HepG2 (cell line): ENCODE data around the gene MTF1. TPM values are rescaled to one million over a fixed set of nuclear protein-coding genes. Genes with fewer than 3 reads are reported as not detected.

Source experiments
- ATAC-seq: fragments of 200-7000 bp; cut with Tn5 transposase; 3 replicates; pipeline ENCODE4 v1.9.1; 2020; ENCODE audit warnings: mild to moderate bottlenecking, moderate library complexity
- BruUV-seq: library from RNA; stranded (reverse); fragments of 400-500 nt; replicated peaks from 2 replicates; lab custom pipeline; 2021; lab: Mats Ljungman, UMichigan
- CTCF ChIA-PET: fragments of 300-600 bp; formaldehyde crosslinking; extraction: SDS; loops from one replicate; lab custom pipeline; 2021; ENCODE audit warnings: low total read pairs, inconsistent platforms, low intra/inter-chr PET ratio; lab: Yijun Ruan, JAX
- POLR2A ChIA-PET: fragments of 350-600 bp; sonication (Branson Sonifier 250); formaldehyde crosslinking; loops from one replicate; lab custom pipeline; 2020; ENCODE audit warnings: antibody characterized with exemption, inconsistent platforms; lab: Yijun Ruan, JAX
- DNase-seq: peaks from one replicate; pipeline ENCODE4 v3.0.0-alpha.2; 2015; ENCODE audit warnings: low spot score
- FAIRE-seq: peaks from 3 replicates; lab custom pipeline; 2011; peaks lifted over from hg19 to GRCh38; lab: Jason Lieb, UNC
- H2AFZ ChIP-seq: one replicate; pipeline ENCODE4 v1.6.1; 2011; ENCODE audit warnings: low read length, inconsistent platforms
- H3K27ac ChIP-seq: fragments of 300-600 bp; 3 replicates; pipeline ENCODE4 v1.8.0; 2011; ENCODE audit warnings: mixed run types, mild to moderate bottlenecking, mixed read lengths, low read length, inconsistent platforms; ENCODE audit not compliant: insufficient read depth; ENCODE audit errors: extremely low read length
- H3K27me3 ChIP-seq, 2 experiments: fragments of 200-600 bp in 1 of 2; 2 replicates in 1 of 2; 3 replicates in 1 of 2; pipeline versions ENCODE4 v1.6.0 to v1.8.0; 2011; ENCODE audit warnings: low read length in 2 of 2, mild to moderate bottlenecking in 2 of 2, moderate library complexity in 2 of 2, inconsistent platforms in 1 of 2; ENCODE audit not compliant: insufficient read depth in 2 of 2, control insufficient read depth in 1 of 2
- H3K36me3 ChIP-seq, 2 experiments: fragments of 200-600 bp in 1 of 2; replicated peaks in 1 of 2; 2 replicates in 1 of 2; 3 replicates in 1 of 2; pipeline versions ENCODE4 v1.5.1 to v1.8.0; 2011; ENCODE audit warnings: low read length in 2 of 2, inconsistent platforms in 1 of 2; ENCODE audit not compliant: insufficient read depth in 2 of 2, control insufficient read depth in 1 of 2
- H3K4me1 ChIP-seq: 2 replicates; pipeline ENCODE4 v1.5.1; 2012; ENCODE audit warnings: low read length, inconsistent platforms; ENCODE audit not compliant: insufficient read depth
- H3K4me2 ChIP-seq: 2 replicates; pipeline ENCODE4 v1.6.0; 2011; ENCODE audit warnings: low read depth, low read length, inconsistent platforms
- H3K4me3 ChIP-seq, 3 experiments: fragments of 200-600 bp in 1 of 3; sonication (generic), shearing (Covaris generic) in 1 of 3; replicated peaks in 1 of 3; 2 replicates each; pipeline ENCODE4 v1.5.1; 2011 to 2016; ENCODE audit warnings: low read length in 3 of 3, inconsistent platforms in 2 of 3, low read depth in 2 of 3, mild to moderate bottlenecking in 2 of 3, control low read depth in 1 of 3, mixed read lengths in 1 of 3; ENCODE audit not compliant: insufficient read depth in 1 of 3
- H3K79me2 ChIP-seq: one replicate; pipeline ENCODE4 v1.6.1; 2011; ENCODE audit warnings: low read length, inconsistent platforms; ENCODE audit not compliant: insufficient read depth
- H3K9ac ChIP-seq: 2 replicates; pipeline ENCODE4 v1.6.0; 2011; ENCODE audit warnings: mild to moderate bottlenecking, low read depth, low read length, inconsistent platforms; ENCODE audit not compliant: insufficient read depth
- H3K9me3 ChIP-seq: 2 replicates; pipeline ENCODE4 v1.5.1; 2012; ENCODE audit warnings: mild to moderate bottlenecking, low read length
- H4K20me1 ChIP-seq: 2 replicates; pipeline ENCODE4 v1.6.0; 2011; ENCODE audit warnings: inconsistent platforms, mild to moderate bottlenecking, low read length, moderate library complexity; ENCODE audit not compliant: insufficient read depth
- FOXA1 ChIP-seq, 2 experiments: fragments of 450-650 bp in 1 of 2; sonication (generic) in 1 of 2; formaldehyde crosslinking in 1 of 2; IDR thresholded peaks; 2 replicates each; pipeline versions ENCODE4 v1.4.0 to v1.6.1; 2016 to 2020; ENCODE audit warnings: missing genetic modification reagents in 1 of 2
- MED8 ChIP-seq: sonication (generic); formaldehyde crosslinking; IDR thresholded peaks from 2 replicates; pipeline ENCODE4 v1.8.1; 2023; ENCODE audit warnings: mild to moderate bottlenecking, missing genetic modification reagents; ENCODE audit not compliant: insufficient replicate concordance
- MLXIP ChIP-seq: sonication (generic); formaldehyde crosslinking; IDR thresholded peaks from 2 replicates; pipeline ENCODE4 v1.9.0; 2021; ENCODE audit warnings: missing genetic modification reagents, borderline replicate concordance
- ZNF260 ChIP-seq: sonication (generic); formaldehyde crosslinking; IDR thresholded peaks from 2 replicates; pipeline ENCODE4 v1.4.0; 2020; ENCODE audit warnings: missing genetic modification reagents, low read depth, mild to moderate bottlenecking, borderline replicate concordance
- ZNF292 ChIP-seq: sonication (generic); formaldehyde crosslinking; IDR thresholded peaks from 2 replicates; pipeline ENCODE4 v1.8.1; 2022; ENCODE audit warnings: mild to moderate bottlenecking, low read depth, missing genetic modification reagents, borderline replicate concordance
- ZNF720 ChIP-seq: sonication (generic); formaldehyde crosslinking; IDR thresholded peaks from 2 replicates; pipeline ENCODE4 v1.4.0; 2020; ENCODE audit warnings: missing genetic modification reagents
- ZNF788 ChIP-seq: sonication (generic); formaldehyde crosslinking; IDR thresholded peaks from 2 replicates; pipeline ENCODE4 v1.5.0; 2020; ENCODE audit warnings: mild to moderate bottlenecking, missing genetic modification reagents, borderline replicate concordance
- WGBS: methylation state at CpG from one replicate; pipeline ENCODE4 v1.1.6; 2017; ENCODE audit warnings: low lambda C conversion rate; 5-methylcytosine and 5-hydroxymethylcytosine counted together
- in situ Hi-C: cut with HindIII; loops from 2 replicates; pipeline ENCODE4 v1.10.0; 2017; ENCODE audit warnings: low pct_unique_long_range_greater_than_20kb; ENCODE audit not compliant: extremely low pct_ligation_motif_present
- intact Hi-C: fragments of 100-400 bp; cut with micrococcal nuclease; formaldehyde crosslinking; loops from one replicate; pipeline ENCODE4 v1.10.0; 2022; ENCODE audit not compliant: unreplicated experiment
- polyA plus RNA-seq, 8 experiments: library from polyadenylated mRNA; depleted of rRNA in 3 of 8; stranded (reverse) in 7 of 8; unstranded in 1 of 8; fragments of >200 nt; fragmentation: Illumina TruSeq in 4 of 8; extraction: Trizol in 4 of 8; gene quantifications; 2 replicates each; pipeline versions ENCODE4 v1.2.1 to v1.2.3, GENCODE V29; 2011 to 2016; ENCODE audit warnings: low read depth in 4 of 8, missing spikeins in 1 of 8, mixed read lengths in 1 of 8; ENCODE audit not compliant: insufficient read depth in 1 of 8
- total RNA-seq, 5 experiments: library from RNA; depleted of rRNA; stranded (reverse); fragments of >200 nt; fragmentation: Illumina TruSeq; extraction: Trizol; gene quantifications; 2 replicates each; pipeline ENCODE4 v1.2.3, GENCODE V29; 2016; ENCODE audit warnings: low read depth in 1 of 5
- TF ChIP-seq, protein P1 (sequence below): sonication (generic); formaldehyde crosslinking; IDR thresholded peaks from 2 replicates; pipeline ENCODE4 v1.5.0; 2020; ENCODE audit warnings: mild to moderate bottlenecking, missing genetic modification reagents
- TF ChIP-seq, protein P2 (sequence below): sonication (generic); formaldehyde crosslinking; conservative IDR thresholded peaks from 2 replicates; pipeline ENCODE4 v1.8.0; 2022; ENCODE audit warnings: missing genetic modification reagents
- TF ChIP-seq, protein P3 (sequence below): sonication (generic); formaldehyde crosslinking; IDR thresholded peaks from 2 replicates; pipeline ENCODE4 v1.5.0; 2020; ENCODE audit warnings: mild to moderate bottlenecking, missing genetic modification reagents

Gene MTF1
- total and polyA plus RNA-seq, 2 of the 13 experiments (the other 11 are each of a cell fraction or from before 2014, with no cell fraction given), result 2.4 to 3.3 TPM

DNA sequence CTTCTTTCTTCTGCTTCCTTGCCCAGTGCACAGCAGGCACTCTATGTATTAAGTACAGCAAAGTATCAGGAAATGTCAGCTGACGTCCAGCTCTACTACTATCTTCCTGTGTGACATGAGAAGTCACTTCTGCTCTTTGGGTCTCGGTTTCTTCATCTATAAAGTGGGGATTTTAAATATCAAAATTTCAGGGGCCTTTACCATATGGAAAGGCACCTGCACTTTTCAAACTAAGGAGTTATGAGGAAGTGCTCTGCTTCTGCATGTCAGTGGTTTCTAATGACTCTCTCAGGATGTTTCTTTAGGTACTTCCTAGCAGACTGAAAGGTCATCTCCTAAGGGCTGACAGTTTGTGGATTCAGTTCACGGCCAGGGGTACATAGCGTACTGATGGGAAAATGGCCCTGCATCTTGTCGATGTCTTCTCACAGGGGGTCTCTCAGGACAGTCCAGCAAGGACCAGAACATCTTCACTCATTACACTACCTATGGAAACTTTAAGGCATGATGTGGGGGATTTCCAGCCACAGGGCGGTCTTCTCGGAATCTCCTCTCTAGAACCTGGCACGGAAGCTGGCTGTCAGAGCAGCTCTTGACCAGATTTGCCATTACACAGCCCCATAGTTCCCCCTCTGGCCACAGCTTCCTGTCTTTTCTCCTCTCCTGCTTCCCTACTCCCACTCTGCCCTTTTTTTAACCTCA lies 42.0 kb upstream of the MTF1 start:
- no peaks in the 10 kb centered on the region for H3K27me3 ChIP-seq
- BruUV-seq, result no TSS peak
- POLR2A ChIA-PET, result no interaction called here
- FAIRE-seq, result no peak
- H3K4me1 ChIP-seq, result no peaks in the 10 kb centered on the region
- H3K36me3 ChIP-seq, result no peaks in the 10 kb centered on the region
- H4K20me1 ChIP-seq, result no peaks in the 10 kb centered on the region
- no peak overlapping the region for H3K9ac ChIP-seq
- no peak overlapping the region for H3K4me3 ChIP-seq
- CTCF ChIA-PET, result no interaction called here
- in situ Hi-C loops, result no loop called here
- intact Hi-C loops, result no loop called here
- no peak for DNase-seq
- no peak overlapping the region for H3K4me2 ChIP-seq
- H3K9me3 ChIP-seq, result no peaks in the 10 kb centered on the region
- no peak for ATAC-seq
- no peak overlapping the region for H2AFZ ChIP-seq
- H3K27ac ChIP-seq, result no peak overlapping the region
- no peak for TF ChIP-seq ZNF260 (CRISPR knock-in tag)
- no peak for TF ChIP-seq ZNF788 (CRISPR knock-in tag)
- TF ChIP-seq, protein P1, sequence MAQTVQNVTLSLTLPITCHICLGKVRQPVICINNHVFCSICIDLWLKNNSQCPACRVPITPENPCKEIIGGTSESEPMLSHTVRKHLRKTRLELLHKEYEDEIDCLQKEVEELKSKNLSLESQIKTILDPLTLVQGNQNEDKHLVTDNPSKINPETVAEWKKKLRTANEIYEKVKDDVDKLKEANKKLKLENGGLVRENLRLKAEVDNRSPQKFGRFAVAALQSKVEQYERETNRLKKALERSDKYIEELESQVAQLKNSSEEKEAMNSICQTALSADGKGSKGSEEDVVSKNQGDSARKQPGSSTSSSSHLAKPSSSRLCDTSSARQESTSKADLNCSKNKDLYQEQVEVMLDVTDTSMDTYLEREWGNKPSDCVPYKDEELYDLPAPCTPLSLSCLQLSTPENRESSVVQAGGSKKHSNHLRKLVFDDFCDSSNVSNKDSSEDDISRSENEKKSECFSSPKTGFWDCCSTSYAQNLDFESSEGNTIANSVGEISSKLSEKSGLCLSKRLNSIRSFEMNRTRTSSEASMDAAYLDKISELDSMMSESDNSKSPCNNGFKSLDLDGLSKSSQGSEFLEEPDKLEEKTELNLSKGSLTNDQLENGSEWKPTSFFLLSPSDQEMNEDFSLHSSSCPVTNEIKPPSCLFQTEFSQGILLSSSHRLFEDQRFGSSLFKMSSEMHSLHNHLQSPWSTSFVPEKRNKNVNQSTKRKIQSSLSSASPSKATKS (CRISPR knock-in tag), result no peak
- no peak for TF ChIP-seq FOXA1 (IDR thresholded peaks at IDR 0.05)
- TF ChIP-seq FOXA1 (CRISPR knock-in tag; IDR thresholded peaks at IDR 0.05), result no peak
- TF ChIP-seq ZNF720 (CRISPR knock-in tag), result no peak
- TF ChIP-seq, protein P2, sequence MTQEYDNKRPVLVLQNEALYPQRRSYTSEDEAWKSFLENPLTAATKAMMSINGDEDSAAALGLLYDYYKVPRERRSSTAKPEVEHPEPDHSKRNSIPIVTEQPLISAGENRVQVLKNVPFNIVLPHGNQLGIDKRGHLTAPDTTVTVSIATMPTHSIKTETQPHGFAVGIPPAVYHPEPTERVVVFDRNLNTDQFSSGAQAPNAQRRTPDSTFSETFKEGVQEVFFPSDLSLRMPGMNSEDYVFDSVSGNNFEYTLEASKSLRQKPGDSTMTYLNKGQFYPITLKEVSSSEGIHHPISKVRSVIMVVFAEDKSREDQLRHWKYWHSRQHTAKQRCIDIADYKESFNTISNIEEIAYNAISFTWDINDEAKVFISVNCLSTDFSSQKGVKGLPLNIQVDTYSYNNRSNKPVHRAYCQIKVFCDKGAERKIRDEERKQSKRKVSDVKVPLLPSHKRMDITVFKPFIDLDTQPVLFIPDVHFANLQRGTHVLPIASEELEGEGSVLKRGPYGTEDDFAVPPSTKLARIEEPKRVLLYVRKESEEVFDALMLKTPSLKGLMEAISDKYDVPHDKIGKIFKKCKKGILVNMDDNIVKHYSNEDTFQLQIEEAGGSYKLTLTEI (CRISPR knock-in tag), result no peak
- TF ChIP-seq, protein P3, sequence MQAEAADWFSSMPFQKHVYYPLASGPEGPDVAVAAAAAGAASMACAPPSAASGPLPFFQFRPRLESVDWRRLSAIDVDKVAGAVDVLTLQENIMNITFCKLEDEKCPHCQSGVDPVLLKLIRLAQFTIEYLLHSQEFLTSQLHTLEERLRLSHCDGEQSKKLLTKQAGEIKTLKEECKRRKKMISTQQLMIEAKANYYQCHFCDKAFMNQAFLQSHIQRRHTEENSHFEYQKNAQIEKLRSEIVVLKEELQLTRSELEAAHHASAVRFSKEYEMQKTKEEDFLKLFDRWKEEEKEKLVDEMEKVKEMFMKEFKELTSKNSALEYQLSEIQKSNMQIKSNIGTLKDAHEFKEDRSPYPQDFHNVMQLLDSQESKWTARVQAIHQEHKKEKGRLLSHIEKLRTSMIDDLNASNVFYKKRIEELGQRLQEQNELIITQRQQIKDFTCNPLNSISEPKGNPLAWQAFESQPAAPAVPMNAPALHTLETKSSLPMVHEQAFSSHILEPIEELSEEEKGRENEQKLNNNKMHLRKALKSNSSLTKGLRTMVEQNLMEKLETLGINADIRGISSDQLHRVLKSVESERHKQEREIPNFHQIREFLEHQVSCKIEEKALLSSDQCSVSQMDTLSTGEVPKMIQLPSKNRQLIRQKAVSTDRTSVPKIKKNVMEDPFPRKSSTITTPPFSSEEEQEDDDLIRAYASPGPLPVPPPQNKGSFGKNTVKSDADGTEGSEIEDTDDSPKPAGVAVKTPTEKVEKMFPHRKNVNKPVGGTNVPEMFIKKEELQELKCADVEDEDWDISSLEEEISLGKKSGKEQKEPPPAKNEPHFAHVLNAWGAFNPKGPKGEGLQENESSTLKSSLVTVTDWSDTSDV (CRISPR knock-in tag), result no peak
- no peak for TF ChIP-seq ZNF292
- no peak for TF ChIP-seq MLXIP (CRISPR knock-in tag)
- TF ChIP-seq MED8 (CRISPR knock-in tag), result no peak
- no peaks in the 10 kb centered on the region for H3K79me2 ChIP-seq
- 92% methylated on average over 8 of the region's 8 CpGs for WGBS
